IgD-negative memory B cell (primary cell): ENCODE data around the gene SPOP. TPM values are rescaled to one million over a fixed set of nuclear protein-coding genes. Genes with fewer than 3 reads are reported as not detected.
"Not testable (repeated sequence)": the region's sequence is repeated elsewhere in the genome, so short reads cannot be mapped to it uniquely, and the experiment has no call there.

Experiments
- H3K27ac Mint-ChIP-seq, 3 donors: one replicate each; pipeline ENCODE4 v1.8.0; 2020 to 2022; ENCODE audit warnings: mild to moderate bottlenecking in 3 of 3, mixed read lengths in 3 of 3, moderate library complexity in 1 of 3
- H3K27me3 Mint-ChIP-seq: one replicate; pipeline ENCODE4 v1.8.0; 2021; ENCODE audit warnings: mixed read lengths
- H3K36me3 Mint-ChIP-seq: one replicate; pipeline ENCODE4 v1.8.0; 2020; ENCODE audit warnings: mild to moderate bottlenecking, mixed read lengths
- H3K4me1 Mint-ChIP-seq, 3 donors: one replicate each; pipeline ENCODE4 v1.8.0; 2020 to 2022; ENCODE audit warnings: mixed read lengths in 3 of 3, mild to moderate bottlenecking in 1 of 3
- H3K4me3 Mint-ChIP-seq, 4 donors: one replicate each; pipeline ENCODE4 v1.8.0; 2020 to 2022; ENCODE audit warnings: mild to moderate bottlenecking in 4 of 4, mixed read lengths in 4 of 4, moderate library complexity in 3 of 4
- H3K9me3 Mint-ChIP-seq, 3 donors: one replicate each; pipeline ENCODE4 v1.8.0; 2020 to 2021; ENCODE audit warnings: mixed read lengths in 3 of 3, mild to moderate bottlenecking in 1 of 3
- polyA plus RNA-seq: library from polyadenylated mRNA; unstranded; fragments of 300-500 nt; fragmentation: Illumina TruSeq; gene quantifications from one replicate; pipeline ENCODE4 v1.2.3, GENCODE V29; 2021

Gene SPOP
- polyA plus RNA-seq, 1 donor from 2014 or later = 90.5 TPM

- H3K27me3 Mint-ChIP-seq = no peaks in the 10 kb centered on the region
- H3K4me1 Mint-ChIP-seq = peaks cover 27 to 30% (median 29%) of the 10 kb centered on the region in 3 donors
- H3K9me3 Mint-ChIP-seq = no peaks in the 10 kb centered on the region
- H3K4me3 Mint-ChIP-seq = no peak overlapping the region
- H3K27ac Mint-ChIP-seq = no peak overlapping the region
- H3K36me3 Mint-ChIP-seq = peaks cover 1% of the 10 kb centered on the region
These were observed 30.7 kb downstream of the SPOP start for GRCh38 chr17:49647256-49647585.

GRCh38 chr17:49646391-49647255, 31.3 kb downstream of the SPOP start:
- peaks cover 1% of the 10 kb centered on the region for H3K36me3 Mint-ChIP-seq
- H3K9me3 Mint-ChIP-seq = no peaks in the 10 kb centered on the region
- peaks cover 25 to 28% (median 27%) of the 10 kb centered on the region in 3 donors for H3K4me1 Mint-ChIP-seq
- H3K27ac Mint-ChIP-seq = no peak overlapping the region
- H3K4me3 Mint-ChIP-seq = peak overlapping the region in 1 of 4 donors; percentile 12
- H3K27me3 Mint-ChIP-seq = no peaks in the 10 kb centered on the region

GRCh38 chr17:49646056-49646390, 31.9 kb downstream of the SPOP start:
- not testable (repeated sequence) for H3K36me3 Mint-ChIP-seq, H3K4me3 Mint-ChIP-seq, H3K27me3 Mint-ChIP-seq, H3K9me3 Mint-ChIP-seq
- H3K4me1 Mint-ChIP-seq = peaks cover 23 to 31% (median 24%) of the 10 kb centered on the region in 3 donors
- H3K27ac Mint-ChIP-seq = peak overlapping the region in 1 of 3 donors; percentile 1

GRCh38 chr17:49645654-49646053, 32.2 kb downstream of the SPOP start:
- peaks cover 1% of the 10 kb centered on the region for H3K36me3 Mint-ChIP-seq
- H3K4me1 Mint-ChIP-seq = peaks cover 22 to 35% (median 23%) of the 10 kb centered on the region in 3 donors
- no peaks in the 10 kb centered on the region for H3K9me3 Mint-ChIP-seq
- H3K27ac Mint-ChIP-seq = peak overlapping the region in 1 of 3 donors; percentile 1
- H3K4me3 Mint-ChIP-seq = no peak overlapping the region
- H3K27me3 Mint-ChIP-seq = no peaks in the 10 kb centered on the region

- Mint-ChIP-seq H3K4me1 (peaks cover 3 to 18% (median 9%) of the 10 kb centered on the region in 3 donors), H3K27me3 (no peaks in the 10 kb centered on the region), H3K36me3 (peaks cover 4% of the 10 kb centered on the region), H3K4me3 (no peak overlapping the region), H3K9me3 (no peaks in the 10 kb centered on the region), H3K27ac (no peak overlapping the region)
These were observed 37.3 kb downstream of the SPOP start for GRCh38 chr17:49640556-49640955.

- peaks cover 4 to 20% (median 9%) of the 10 kb centered on the region in 3 donors for H3K4me1 Mint-ChIP-seq
- H3K9me3 Mint-ChIP-seq = no peaks in the 10 kb centered on the region
- H3K36me3 Mint-ChIP-seq = peaks cover 4% of the 10 kb centered on the region
- no peak overlapping the region for H3K27ac Mint-ChIP-seq
- no peaks in the 10 kb centered on the region for H3K27me3 Mint-ChIP-seq
- H3K4me3 Mint-ChIP-seq = no peak overlapping the region
These were observed 39.1 kb downstream of the SPOP start for GRCh38 chr17:49638818-49639217.

GRCh38 chr17:49637739-49638138, 40.2 kb downstream of the SPOP start:
- peaks cover 4% of the 10 kb centered on the region for H3K36me3 Mint-ChIP-seq
- peaks cover 6 to 20% (median 8%) of the 10 kb centered on the region in 3 donors for H3K4me1 Mint-ChIP-seq
- no peaks in the 10 kb centered on the region for H3K27me3 Mint-ChIP-seq
- no peak overlapping the region for H3K4me3 Mint-ChIP-seq
- H3K9me3 Mint-ChIP-seq = no peaks in the 10 kb centered on the region
- H3K27ac Mint-ChIP-seq = no peak overlapping the region

GRCh38 chr17:49637050-49637449, 40.8 kb downstream of the SPOP start:
- Mint-ChIP-seq H3K4me1 (peaks cover 6 to 20% (median 8%) of the 10 kb centered on the region in 3 donors), H3K27me3 (no peaks in the 10 kb centered on the region), H3K9me3 (no peaks in the 10 kb centered on the region), H3K27ac (no peak overlapping the region), H3K36me3 (peaks cover 4% of the 10 kb centered on the region), H3K4me3 (no peak overlapping the region)

GRCh38 chr17:49635121-49635520, 42.8 kb downstream of the SPOP start:
- Mint-ChIP-seq H3K4me1 (peaks cover 9 to 12% (median 12%) of the 10 kb centered on the region in 3 donors), H3K36me3 (peaks cover 4% of the 10 kb centered on the region), H3K27me3 (no peaks in the 10 kb centered on the region), H3K4me3 (no peak overlapping the region), H3K9me3 (no peaks in the 10 kb centered on the region), H3K27ac (no peak overlapping the region)

GRCh38 chr17:49634485-49634860, 43.4 kb downstream of the SPOP start:
- H3K4me3 Mint-ChIP-seq = no peak overlapping the region
- H3K27ac Mint-ChIP-seq = no peak overlapping the region
- peaks cover 4% of the 10 kb centered on the region for H3K36me3 Mint-ChIP-seq
- no peaks in the 10 kb centered on the region for H3K27me3 Mint-ChIP-seq
- no peaks in the 10 kb centered on the region for H3K9me3 Mint-ChIP-seq
- peaks cover 11 to 16% (median 12%) of the 10 kb centered on the region in 3 donors for H3K4me1 Mint-ChIP-seq

- Mint-ChIP-seq H3K27me3 (no peaks in the 10 kb centered on the region), H3K36me3 (peaks cover 2% of the 10 kb centered on the region), H3K4me1 (peaks cover 11 to 16% (median 12%) of the 10 kb centered on the region in 3 donors), H3K27ac (no peak overlapping the region), H3K9me3 (no peaks in the 10 kb centered on the region), H3K4me3 (no peak overlapping the region)
These were observed 44.0 kb downstream of the SPOP start for GRCh38 chr17:49633762-49634484.

- Mint-ChIP-seq H3K9me3 (no peaks in the 10 kb centered on the region), H3K27ac (no peak overlapping the region), H3K36me3 (peaks cover 2% of the 10 kb centered on the region), H3K27me3 (no peaks in the 10 kb centered on the region), H3K4me3 (no peak overlapping the region), H3K4me1 (peaks cover 14 to 16% (median 14%) of the 10 kb centered on the region in 3 donors)
These were observed 44.6 kb downstream of the SPOP start for GRCh38 chr17:49633250-49633649.

- Mint-ChIP-seq H3K9me3 (no peaks in the 10 kb centered on the region), H3K4me1 (peaks cover 14 to 24% (median 14%) of the 10 kb centered on the region in 3 donors), H3K27me3 (no peaks in the 10 kb centered on the region), H3K4me3 (no peak overlapping the region), H3K36me3 (no peaks in the 10 kb centered on the region), H3K27ac (no peak overlapping the region)
These were observed 45.7 kb downstream of the SPOP start for GRCh38 chr17:49632201-49632600.

- Mint-ChIP-seq H3K27ac (no peak overlapping the region), H3K4me1 (peaks cover 14 to 25% (median 14%) of the 10 kb centered on the region in 3 donors)
These were observed 46.4 kb downstream of the SPOP start for GRCh38 chr17:49631496-49631895.

GRCh38 chr17:49630113-49630900, 47.6 kb downstream of the SPOP start:
- H3K4me1 Mint-ChIP-seq = peaks cover 14 to 24% (median 14%) of the 10 kb centered on the region in 3 donors
- no peaks in the 10 kb centered on the region for H3K27me3 Mint-ChIP-seq
- no peaks in the 10 kb centered on the region for H3K9me3 Mint-ChIP-seq
- no peak overlapping the region for H3K27ac Mint-ChIP-seq
- no peaks in the 10 kb centered on the region for H3K36me3 Mint-ChIP-seq
- H3K4me3 Mint-ChIP-seq = no peak overlapping the region

More at GRCh38 chr17:49631496-49631895, 46.4 kb downstream of the SPOP start:
- Mint-ChIP-seq H3K4me3 (peak overlapping the region in 1 of 4 donors; percentile 43), H3K27me3 (no peaks in the 10 kb centered on the region), H3K36me3 (no peaks in the 10 kb centered on the region), H3K9me3 (no peaks in the 10 kb centered on the region)
